B cell (primary cell): Measurements from ENCODE around the gene MYO1H. TPM values are rescaled to one million over a fixed set of nuclear protein-coding genes. Genes with fewer than 3 reads are reported as not detected.

Experiments
- ATAC-seq: fragments of 200-7000 bp; cut with Tn5 transposase; one replicate; pipeline ENCODE4 v1.10.0; 2021; ENCODE audit warnings: low read depth, mild to moderate bottlenecking, moderate number of reproducible peaks, moderate library complexity
- CTCF ChIA-PET: fragments of 350-600 bp; sonication (Branson Sonifier 250); formaldehyde crosslinking; loops from one replicate; lab custom pipeline; 2021; ENCODE audit warnings: antibody characterized with exemption, inconsistent platforms; lab: Charles Lee
- POLR2A ChIA-PET: fragments of 350-600 bp; sonication (Branson Sonifier 250); formaldehyde crosslinking; loops from one replicate; lab custom pipeline; 2021; ENCODE audit warnings: antibody characterized with exemption; lab: Charles Lee
- DNase-seq: peaks from one replicate; pipeline ENCODE4 v3.0.0; 2013
- H2AFZ ChIP-seq: 2 replicates; pipeline ENCODE4 v1.6.1; 2012; ENCODE audit warnings: mild to moderate bottlenecking, low read depth, low read length; ENCODE audit not compliant: insufficient read depth, poor library complexity, severe bottlenecking
- H3K27ac ChIP-seq, 2 donors: 1 replicate in 1 of 2; 2 replicates in 1 of 2; pipeline ENCODE4 v1.5.1; 2012 to 2013; ENCODE audit warnings: low read length in 2 of 2, mild to moderate bottlenecking in 2 of 2, moderate library complexity in 1 of 2
- H3K27me3 ChIP-seq, 4 experiments: fragments of 200-600 bp in 1 of 4; sonication (generic) in 1 of 4; replicated peaks in 1 of 4; 1 replicate in 2 of 4; 2 replicates in 2 of 4; pipeline versions ENCODE4 v1.6.1 to v1.7.0; 2013 to 2016; ENCODE audit warnings: low read length in 3 of 4, mild to moderate bottlenecking in 2 of 4, mixed read lengths in 1 of 4, moderate library complexity in 1 of 4; ENCODE audit not compliant: insufficient read depth in 4 of 4, control insufficient read depth in 3 of 4; ENCODE audit errors: control extremely low read depth in 1 of 4
- H3K36me3 ChIP-seq, 2 experiments: replicated peaks in 1 of 2; 1 replicate in 1 of 2; 2 replicates in 1 of 2; pipeline versions ENCODE4 v1.6.1 to v1.7.1; 2013; ENCODE audit warnings: low read length in 1 of 2; ENCODE audit not compliant: insufficient read depth in 2 of 2, control insufficient read depth in 1 of 2; ENCODE audit errors: control extremely low read depth in 1 of 2, extremely low read depth in 1 of 2
- H3K4me1 ChIP-seq, 2 donors: fragments of 200-600 bp in 1 of 2; sonication (generic) in 1 of 2; 1 replicate in 1 of 2; 2 replicates in 1 of 2; pipeline versions ENCODE4 v1.5.1 to v1.6.1; 2013 to 2017; ENCODE audit warnings: low read length in 2 of 2; ENCODE audit not compliant: control insufficient read depth in 2 of 2, insufficient read depth in 2 of 2
- H3K4me2 ChIP-seq: replicated peaks from 2 replicates; pipeline ENCODE3; 2012; ENCODE audit warnings: mild to moderate bottlenecking, low read depth, low read length; ENCODE audit not compliant: poor library complexity, severe bottlenecking
- H3K4me3 ChIP-seq, 5 experiments: fragments of 200-600 bp in 1 of 5; sonication (generic) in 1 of 5; 1 replicate in 3 of 5; 2 replicates in 2 of 5; pipeline versions ENCODE4 v1.5.1 to v1.7.0; 2011 to 2016; ENCODE audit warnings: low read length in 4 of 5, mild to moderate bottlenecking in 4 of 5, low read depth in 2 of 5, control low read depth in 1 of 5, moderate library complexity in 1 of 5; ENCODE audit not compliant: insufficient read depth in 1 of 5; ENCODE audit errors: control extremely low read depth in 1 of 5, extremely low read depth in 1 of 5
- H3K79me2 ChIP-seq: fragments of 200-600 bp; sonication (generic); one replicate; pipeline ENCODE4 v1.6.0; 2016; ENCODE audit warnings: low read length; ENCODE audit not compliant: control insufficient read depth, insufficient read depth
- H3K9ac ChIP-seq: fragments of 200-600 bp; sonication (generic); 2 replicates; pipeline ENCODE4 v1.6.1; 2017; ENCODE audit warnings: mild to moderate bottlenecking, low read length, moderate library complexity
- H3K9me3 ChIP-seq, 3 donors: one replicate each; pipeline versions ENCODE4 v1.6.1 to v1.7.1; 2013; ENCODE audit warnings: low read length in 2 of 3; ENCODE audit not compliant: control insufficient read depth in 2 of 3, insufficient read depth in 1 of 3; ENCODE audit errors: control extremely low read depth in 1 of 3
- H4K20me1 ChIP-seq: 2 replicates; pipeline ENCODE4 v1.6.0; 2012; ENCODE audit warnings: mild to moderate bottlenecking, low read length; ENCODE audit not compliant: insufficient read depth, control insufficient read depth, poor library complexity, severe bottlenecking
- H3K27ac Mint-ChIP-seq: one replicate; pipeline ENCODE4 v1.8.0; 2021; ENCODE audit warnings: mixed read lengths
- H3K27me3 Mint-ChIP-seq: one replicate; pipeline ENCODE4 v1.8.0; 2021; ENCODE audit warnings: mixed read lengths
- H3K4me1 Mint-ChIP-seq: one replicate; pipeline ENCODE4 v1.8.0; 2021; ENCODE audit warnings: mixed read lengths
- H3K4me3 Mint-ChIP-seq: one replicate; pipeline ENCODE4 v1.8.0; 2021; ENCODE audit warnings: mixed read lengths
- H3K9me3 Mint-ChIP-seq: one replicate; pipeline ENCODE4 v1.8.0; 2022; ENCODE audit warnings: mixed read lengths; ENCODE audit not compliant: insufficient read depth
- EZH2 ChIP-seq: IDR thresholded peaks from 2 replicates; pipeline ENCODE4 v1.6.1; 2012; ENCODE audit warnings: borderline replicate concordance, low read depth, mild to moderate bottlenecking, moderate library complexity, low read length; ENCODE audit not compliant: insufficient read depth, poor library complexity, severe bottlenecking
- WGBS: methylation state at CpG from one replicate; pipeline ENCODE4 v1.1.5; 2013; ENCODE audit warnings: missing lambda C conversion rate; ENCODE audit not compliant: insufficient coverage; 5-methylcytosine and 5-hydroxymethylcytosine counted together
- intact Hi-C: fragments of 100-400 bp; cut with micrococcal nuclease; formaldehyde crosslinking; loops from one replicate; pipeline ENCODE4 v1.10.0; 2022
- polyA plus RNA-seq: library from polyadenylated mRNA; depleted of rRNA; stranded (reverse); fragments of >200 nt; gene quantifications from 2 replicates; pipeline ENCODE4 v1.2.3, GENCODE V29; 2012
- total RNA-seq, 2 donors: library from RNA; stranded (reverse); fragments of 120-200 nt in 1 of 2; gene quantifications; 1 replicate in 1 of 2; 2 replicates in 1 of 2; pipeline versions ENCODE4 v1.2.3 to v1.2.4, GENCODE V29; 2013 to 2022
- TF ChIP-seq, protein P1 (sequence below): fragments of 200-600 bp; IDR thresholded peaks from one replicate; pipeline ENCODE4 v1.8.0; 2022; ENCODE audit warnings: antibody characterized with exemption, mild to moderate bottlenecking

Gene MYO1H
- total and polyA plus RNA-seq, 2 donors (not counting 1 experiment from before 2014, with no cell fraction given), result not detected

DNA sequence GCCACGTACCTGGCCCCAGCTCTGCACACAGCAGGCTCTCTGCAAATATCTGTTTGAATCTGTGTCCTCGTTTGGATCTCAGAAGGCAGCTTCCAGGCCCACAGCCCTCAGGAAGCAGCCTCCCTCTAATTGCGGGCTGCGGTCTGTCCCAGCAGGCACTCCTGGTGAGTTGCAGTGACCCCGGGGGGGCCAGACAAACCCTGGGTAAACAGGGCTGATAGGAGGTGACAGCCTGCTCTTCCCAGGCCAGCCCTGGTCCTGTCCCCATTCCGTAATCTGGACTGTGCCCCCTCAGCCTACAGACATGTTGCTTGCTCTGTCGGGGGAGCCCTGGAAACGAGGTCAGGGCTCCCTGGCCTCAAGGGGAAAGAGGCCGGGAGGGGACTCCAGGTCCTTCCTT, 40.6 kb upstream of the MYO1H start:
- Histone ChIP-seq H3K9me3 (no peaks in the 10 kb centered on the region), H3K9ac (no peak overlapping the region), H3K4me2 (no peak overlapping the region), H3K79me2 (no peaks in the 10 kb centered on the region), H3K4me3 (no peak overlapping the region), H2AFZ (no peak overlapping the region), H3K4me1 (peaks cover 12 to 16% of the 10 kb centered on the region in 2 donors), H3K27me3 (peaks cover 0 to 60% (median 21%) of the 10 kb centered on the region in 4 experiments), H4K20me1 (no peaks in the 10 kb centered on the region), H3K27ac (no peak overlapping the region), H3K36me3 (no peaks in the 10 kb centered on the region)
- Mint-ChIP-seq H3K9me3 (no peaks in the 10 kb centered on the region), H3K4me3 (no peak overlapping the region), H3K27me3 (peaks cover 69% of the 10 kb centered on the region), H3K4me1 (peaks cover 15% of the 10 kb centered on the region), H3K27ac (no peak overlapping the region)
- ATAC-seq (no peak), DNase-seq (no peak)
- 52% methylated on average over 8 of the region's 9 CpGs for WGBS
- TF ChIP-seq, protein P1, sequence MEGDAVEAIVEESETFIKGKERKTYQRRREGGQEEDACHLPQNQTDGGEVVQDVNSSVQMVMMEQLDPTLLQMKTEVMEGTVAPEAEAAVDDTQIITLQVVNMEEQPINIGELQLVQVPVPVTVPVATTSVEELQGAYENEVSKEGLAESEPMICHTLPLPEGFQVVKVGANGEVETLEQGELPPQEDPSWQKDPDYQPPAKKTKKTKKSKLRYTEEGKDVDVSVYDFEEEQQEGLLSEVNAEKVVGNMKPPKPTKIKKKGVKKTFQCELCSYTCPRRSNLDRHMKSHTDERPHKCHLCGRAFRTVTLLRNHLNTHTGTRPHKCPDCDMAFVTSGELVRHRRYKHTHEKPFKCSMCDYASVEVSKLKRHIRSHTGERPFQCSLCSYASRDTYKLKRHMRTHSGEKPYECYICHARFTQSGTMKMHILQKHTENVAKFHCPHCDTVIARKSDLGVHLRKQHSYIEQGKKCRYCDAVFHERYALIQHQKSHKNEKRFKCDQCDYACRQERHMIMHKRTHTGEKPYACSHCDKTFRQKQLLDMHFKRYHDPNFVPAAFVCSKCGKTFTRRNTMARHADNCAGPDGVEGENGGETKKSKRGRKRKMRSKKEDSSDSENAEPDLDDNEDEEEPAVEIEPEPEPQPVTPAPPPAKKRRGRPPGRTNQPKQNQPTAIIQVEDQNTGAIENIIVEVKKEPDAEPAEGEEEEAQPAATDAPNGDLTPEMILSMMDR, result no peak
- TF ChIP-seq EZH2, result no peak
- intact Hi-C loops, result no loop called here
- POLR2A ChIA-PET, result no interaction called here
- CTCF ChIA-PET, result no interaction called here

DNA sequence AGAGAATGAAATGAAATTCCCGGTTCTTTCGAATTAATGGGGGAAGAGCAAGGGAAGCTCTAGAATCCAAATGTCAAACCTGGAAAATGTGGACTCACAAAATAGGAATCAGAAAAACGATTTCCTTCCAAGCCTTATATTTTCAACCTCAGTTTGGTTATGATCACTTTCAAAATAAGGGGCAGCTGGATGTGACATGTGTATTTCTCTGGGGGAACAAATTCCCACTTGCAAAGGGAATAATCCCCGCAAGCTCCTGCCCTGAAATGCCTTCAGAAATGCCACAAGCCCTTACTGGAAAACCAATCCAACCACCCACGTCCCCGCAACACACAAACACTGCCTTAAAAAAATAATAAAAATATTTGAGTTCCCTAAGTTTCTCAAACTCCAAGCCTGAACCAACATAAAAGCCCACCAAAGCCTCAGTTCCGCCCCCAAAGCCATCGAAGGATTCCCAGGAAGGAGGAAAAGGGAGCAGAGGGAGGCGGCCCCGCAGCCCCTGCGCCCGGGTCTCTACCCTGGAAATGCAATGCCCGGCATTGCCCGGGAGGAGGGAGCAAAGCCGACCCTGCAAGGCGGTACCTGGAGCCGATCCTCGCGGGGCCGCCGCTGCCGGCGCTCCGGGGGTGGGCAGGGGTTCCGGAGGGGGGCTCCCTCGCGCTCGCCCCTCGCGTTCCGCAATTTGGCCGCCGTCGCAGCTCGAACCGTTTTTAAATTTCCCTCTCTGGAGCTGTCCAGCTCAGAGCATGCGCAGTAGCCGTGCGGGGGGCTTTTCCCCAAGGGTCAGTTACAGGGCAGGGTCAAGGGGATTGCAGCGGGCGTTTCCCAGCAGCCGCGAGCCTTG, 38.9 kb upstream of the MYO1H start, which contains the start of gene FOXN4:
TSS of gene FOXN4 (minus strand) at position 751 of the 847 bp plus-strand sequence. CDS start 963 bp downstream, outside the sequence.
- ChIA-PET CTCF (interaction anchor here (0.6 kb wide), 1 partner anchor 119 kb away, joined by 3 read pairs; no protein-coding TSS in a partner anchor), POLR2A (no interaction called here)
- TF ChIP-seq, protein P1, result no peak
- no peak for TF ChIP-seq EZH2
- WGBS, result 6% methylated on average over 31 of the region's 43 CpGs
- Mint-ChIP-seq H3K4me3 (peak within 1 kb of the TSS; percentile 90), H3K27me3 (peaks cover 61% of the 10 kb centered on the region), H3K9me3 (no peaks in the 10 kb centered on the region), H3K4me1 (peaks cover 15% of the 10 kb centered on the region), H3K27ac (no peak within 1 kb of the TSS)
- Histone ChIP-seq H3K27ac (no peak within 1 kb of the TSS), H4K20me1 (no peaks in the 10 kb centered on the region), H3K4me3 (peak within 1 kb of the TSS in 4 of 5 experiments; percentile 12 to 36 (median 28)), H3K4me1 (peaks cover 12 to 16% of the 10 kb centered on the region in 2 donors), H2AFZ (peak within 1 kb of the TSS; percentile 34), H3K4me2 (peak within 1 kb of the TSS; percentile 77), H3K36me3 (no peaks in the 10 kb centered on the region), H3K9ac (peak within 1 kb of the TSS; percentile 35), H3K27me3 (peaks cover 0 to 52% (median 21%) of the 10 kb centered on the region in 4 experiments), H3K9me3 (no peaks in the 10 kb centered on the region), H3K79me2 (no peaks in the 10 kb centered on the region)
- DNase-seq, result no peak
- intact Hi-C loops, result no loop called here
- ATAC-seq, result no peak
